Hepatocyte (in vitro differentiated cells): ENCODE results near the gene TRAPPC12.

Experiments
- CTCF ChIP-seq: fragments of 200-600 bp; sonication (generic); IDR thresholded peaks from 2 replicates; pipeline ENCODE4 v1.5.1; 2016; ENCODE audit warnings: antibody characterized with exemption, mild to moderate bottlenecking; ENCODE audit not compliant: poor library complexity
- EZH2 ChIP-seq: fragments of 200-600 bp; sonication (generic); IDR thresholded peaks from 2 replicates; pipeline ENCODE4 v1.6.1; 2016; ENCODE audit warnings: antibody characterized with exemption, mild to moderate bottlenecking, borderline replicate concordance

GRCh38 chr2:3426615-3427014 lies 47.1 kb downstream of the TRAPPC12 start:
- no peak for TF ChIP-seq EZH2
- TF ChIP-seq CTCF: no peak
